ENCODE measurements around the gene C1D. TPM values are rescaled to one million over a fixed set of nuclear protein-coding genes. Genes with fewer than 3 reads are reported as not detected.
"Not testable (repeated sequence)": the region's sequence is repeated elsewhere in the genome, so short reads cannot be mapped to it uniquely, and the experiment has no call there.

Gene C1D
- total and polyA plus RNA-seq, 2 donors = 31.2 to 42.6 TPM

GRCh38 chr2:68089961-68090360, 27.2 kb upstream of the C1D start:
- H3K4me3 ChIP-seq (ENCODE audit: low read depth, low read length) = no peak overlapping the region

DNA sequence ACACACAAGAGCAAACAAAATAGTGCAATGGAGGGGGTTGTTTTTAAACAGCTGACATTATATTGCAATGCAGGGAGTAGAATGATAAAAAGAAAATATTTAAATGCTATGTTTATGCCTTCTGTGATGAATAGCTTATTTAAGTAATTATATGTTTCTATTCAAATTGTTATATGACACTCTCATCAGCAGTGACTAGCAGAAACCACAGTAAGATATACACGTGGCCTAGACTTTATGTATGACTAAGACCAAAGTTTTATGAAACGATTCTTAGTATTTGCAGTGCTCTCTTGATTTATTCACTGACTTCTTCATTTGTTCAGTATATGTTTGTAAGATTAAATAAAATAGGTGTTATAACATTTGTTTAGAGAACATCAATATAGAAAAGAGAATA, 26.1 kb upstream of the C1D start:
- Histone ChIP-seq H3K36me3 (ENCODE audit: insufficient read depth) (no peaks in the 10 kb centered on the region), H3K27ac (ENCODE audit: low read depth) (no peak overlapping the region), H3K4me1 (ENCODE audit: insufficient read depth) (no peaks in the 10 kb centered on the region), H3K4me3 (ENCODE audit: low read depth, low read length) (no peak overlapping the region)
- no peak for DNase-seq (ENCODE audit: extremely low spot score)
- 76% methylated on average over 2 of the region's 2 CpGs for WGBS

More at GRCh38 chr2:68089961-68090360, 27.2 kb upstream of the C1D start:
- DNase-seq (ENCODE audit: extremely low spot score) = no peak
- Histone ChIP-seq H3K36me3 (ENCODE audit: insufficient read depth) (no peaks in the 10 kb centered on the region), H3K27ac (ENCODE audit: low read depth) (no peak overlapping the region), H3K4me1 (ENCODE audit: insufficient read depth) (no peaks in the 10 kb centered on the region)
- 88% methylated on average over 1 of the region's 1 CpG for WGBS

DNA sequence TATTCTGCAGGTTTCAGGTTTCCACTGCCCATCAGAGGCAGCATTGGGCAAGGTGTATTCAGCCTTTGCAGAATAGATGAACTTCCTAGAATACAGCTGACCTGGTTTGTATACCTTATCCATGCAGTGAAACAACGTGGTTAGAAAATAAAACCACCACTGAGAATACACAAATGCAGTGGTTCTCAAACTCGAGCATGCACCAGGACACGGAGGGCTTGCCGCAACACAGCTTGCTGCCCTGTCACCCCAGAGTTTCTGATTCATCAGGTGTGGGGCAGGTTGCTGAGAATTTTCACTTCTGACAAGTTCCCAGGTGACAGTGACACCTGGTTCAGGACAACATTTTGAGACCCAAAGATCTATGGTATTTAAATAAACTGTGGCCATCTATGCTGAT, 23.4 kb upstream of the C1D start:
- H3K36me3 ChIP-seq (ENCODE audit: insufficient read depth) = no peaks in the 10 kb centered on the region
- WGBS = 81% methylated on average over 4 of the region's 4 CpGs
- DNase-seq (ENCODE audit: extremely low spot score) = no peak
- H3K27ac ChIP-seq (ENCODE audit: low read depth) = no peak overlapping the region
- H3K4me3 ChIP-seq (ENCODE audit: low read depth, low read length) = no peak overlapping the region
- no peaks in the 10 kb centered on the region for H3K4me1 ChIP-seq (ENCODE audit: insufficient read depth)

DNA sequence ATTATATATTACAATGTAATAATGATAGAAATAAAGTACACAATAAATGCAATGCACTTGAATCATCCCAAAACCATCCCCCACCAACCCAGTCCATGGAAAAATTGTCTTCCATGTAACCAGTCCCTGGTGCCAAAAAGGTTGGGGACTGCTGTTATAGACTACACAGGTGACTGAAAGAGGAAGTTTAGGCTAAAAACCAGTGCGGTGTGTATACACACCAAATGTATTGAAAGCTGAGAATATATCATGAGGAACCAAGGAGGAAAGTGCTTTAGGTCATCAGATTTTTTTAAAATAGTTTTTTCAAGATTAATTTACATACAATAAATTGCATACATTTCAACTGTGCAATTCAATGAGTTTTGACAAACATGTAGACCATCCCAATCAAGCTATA, 20.5 kb upstream of the C1D start:
- whole genome bisulfite sequencing = 95% methylated on average over 1 of the region's 1 CpG
- H3K27ac ChIP-seq (ENCODE audit: low read depth) = no peak overlapping the region
- no peak overlapping the region for H3K4me3 ChIP-seq (ENCODE audit: low read depth, low read length)
- H3K36me3 ChIP-seq (ENCODE audit: insufficient read depth) = no peaks in the 10 kb centered on the region
- H3K4me1 ChIP-seq (ENCODE audit: insufficient read depth) = no peaks in the 10 kb centered on the region
- DNase-seq (ENCODE audit: extremely low spot score) = no peak

DNA sequence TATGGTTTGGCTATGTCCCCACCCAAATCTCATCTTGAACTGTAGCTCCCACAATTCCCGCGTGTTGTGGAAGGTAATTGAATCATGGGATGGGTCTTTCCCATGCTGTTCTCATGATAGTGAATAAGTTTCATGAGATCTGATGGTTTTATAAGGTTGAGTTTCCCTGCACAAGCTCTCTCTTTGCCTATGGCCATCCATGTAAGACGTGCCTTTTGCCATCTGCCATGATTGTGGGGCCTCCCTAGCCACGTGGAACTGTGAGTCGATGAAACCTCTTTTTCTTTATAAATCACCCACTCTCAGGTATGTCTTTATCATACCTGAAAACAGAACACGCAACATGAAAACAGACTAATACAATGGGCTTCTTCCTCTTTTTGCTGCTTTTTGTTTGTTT, 11.2 kb upstream of the C1D start:
- H3K4me3 ChIP-seq (ENCODE audit: low read depth, low read length) = no peak overlapping the region
- 87% methylated on average over 6 of the region's 6 CpGs for WGBS
- no peak overlapping the region for H3K27ac ChIP-seq (ENCODE audit: low read depth)
- H3K4me1 ChIP-seq (ENCODE audit: insufficient read depth) = no peaks in the 10 kb centered on the region
- no peak for DNase-seq (ENCODE audit: extremely low spot score)
- H3K36me3 ChIP-seq (ENCODE audit: insufficient read depth) = no peaks in the 10 kb centered on the region

DNA sequence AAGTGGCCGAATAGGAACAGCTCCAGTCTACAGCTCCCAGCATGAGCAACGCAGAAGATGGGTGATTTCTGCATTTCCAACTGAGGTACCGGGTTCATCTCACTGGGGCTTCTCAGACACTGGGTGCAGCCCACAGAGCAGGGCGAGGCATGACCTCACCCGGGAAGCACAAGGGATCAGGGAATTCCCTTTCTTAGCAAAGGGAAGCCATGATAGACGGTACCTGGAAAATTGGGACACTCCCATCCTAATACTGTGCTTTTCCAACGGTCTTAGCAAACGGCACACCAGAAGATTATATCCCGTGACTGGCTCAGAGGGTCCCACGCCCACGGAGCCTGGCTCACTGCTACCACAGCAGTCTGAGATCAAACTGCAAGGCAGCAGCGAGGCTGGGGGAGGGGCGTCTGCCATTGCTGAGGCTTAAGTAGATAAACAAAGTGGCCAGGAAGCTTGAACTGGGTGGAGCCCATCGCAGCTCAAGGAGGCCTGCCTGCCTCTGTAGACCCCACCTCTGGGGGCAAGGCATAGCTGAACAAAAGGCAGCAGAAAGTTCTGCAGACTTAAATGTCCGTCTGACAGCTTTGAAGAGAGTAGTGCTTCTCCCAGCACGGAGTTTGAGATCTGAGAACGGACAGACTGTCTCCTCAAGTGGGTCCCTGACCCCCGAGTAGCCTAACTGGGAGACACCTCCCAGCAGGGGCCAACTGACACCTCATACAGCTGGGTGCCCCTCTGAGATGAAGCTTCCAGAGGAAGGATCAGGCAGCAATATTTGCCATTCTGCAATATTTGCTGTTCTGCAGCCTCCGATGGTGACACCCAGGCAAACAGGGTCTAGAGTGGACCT, 1.2 kb upstream of the C1D start:
- WGBS = 62% methylated on average over 19 of the region's 19 CpGs
- H3K27ac ChIP-seq (ENCODE audit: low read depth); H3K4me3 ChIP-seq (ENCODE audit: low read depth, low read length); DNase-seq (ENCODE audit: extremely low spot score); H3K4me1 ChIP-seq (ENCODE audit: insufficient read depth); H3K36me3 ChIP-seq (ENCODE audit: insufficient read depth): not testable (repeated sequence)

GRCh38 chr2:68060652-68061051, 2.2 kb downstream of the C1D start:
- Histone ChIP-seq H3K4me3 (ENCODE audit: low read depth, low read length) (no peak overlapping the region), H3K4me1 (ENCODE audit: insufficient read depth) (no peaks in the 10 kb centered on the region), H3K36me3 (ENCODE audit: insufficient read depth) (no peaks in the 10 kb centered on the region), H3K27ac (ENCODE audit: low read depth) (no peak overlapping the region)
- WGBS = 76% methylated on average over 5 of the region's 5 CpGs
- DNase-seq (ENCODE audit: extremely low spot score) = no peak

DNA sequence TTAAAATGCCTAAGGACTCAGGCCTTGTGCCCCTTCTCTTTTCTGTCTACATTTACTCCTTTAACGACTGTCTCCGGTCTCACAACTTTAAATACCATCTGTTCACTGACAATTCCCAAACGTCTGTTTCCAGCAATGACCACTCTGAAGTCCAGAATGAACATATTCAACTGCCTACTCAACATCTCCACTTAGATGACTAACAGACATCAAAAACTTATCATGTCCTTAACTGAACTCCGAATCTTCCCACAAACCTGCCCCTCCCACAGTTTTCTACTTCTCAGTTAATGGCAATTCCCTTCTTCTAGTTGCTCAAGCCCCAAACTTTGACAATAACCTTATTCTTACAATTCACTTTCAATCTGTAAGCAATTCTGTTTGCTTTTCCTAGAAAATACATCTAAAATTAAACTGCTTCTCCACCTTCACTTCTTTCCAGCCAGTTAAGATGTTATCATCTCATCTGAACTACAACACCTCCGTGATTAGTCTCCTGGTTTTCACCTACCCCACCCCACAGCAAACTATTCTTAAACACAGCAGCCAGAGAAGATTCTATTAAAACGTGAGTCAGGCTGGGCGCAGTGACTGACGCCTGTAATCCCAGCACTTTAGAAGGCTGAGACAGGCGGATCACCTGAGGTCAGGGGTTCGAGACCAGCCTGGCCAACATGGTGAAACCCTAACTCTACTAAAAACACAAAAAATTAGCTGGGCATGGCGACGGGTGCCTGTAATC, 2.8 kb downstream of the C1D start:
- WGBS = 79% methylated on average over 12 of the region's 12 CpGs

GRCh38 chr2:68057658-68058396, 5.0 kb downstream of the C1D start:
- H3K4me1 ChIP-seq (ENCODE audit: insufficient read depth) = no peaks in the 10 kb centered on the region
- no peak for DNase-seq (ENCODE audit: extremely low spot score)
- no peak overlapping the region for H3K4me3 ChIP-seq (ENCODE audit: low read depth, low read length)
- no peaks in the 10 kb centered on the region for H3K36me3 ChIP-seq (ENCODE audit: insufficient read depth)
- H3K27ac ChIP-seq (ENCODE audit: low read depth) = no peak overlapping the region
- 91% methylated on average over 3 of the region's 3 CpGs for WGBS

More for the DNA sequence above, 2.8 kb downstream of the C1D start:
- Histone ChIP-seq H3K4me1 (ENCODE audit: insufficient read depth) (no peaks in the 10 kb centered on the region), H3K4me3 (ENCODE audit: low read depth, low read length) (no peak overlapping the region), H3K27ac (ENCODE audit: low read depth) (no peak overlapping the region), H3K36me3 (ENCODE audit: insufficient read depth) (no peaks in the 10 kb centered on the region)
- DNase-seq (ENCODE audit: extremely low spot score) = no peak

- DNase-seq (ENCODE audit: extremely low spot score) = no peak
- WGBS = 87% methylated on average over 6 of the region's 6 CpGs
- H3K4me3 ChIP-seq (ENCODE audit: low read depth, low read length) = no peak overlapping the region
- H3K27ac ChIP-seq (ENCODE audit: low read depth) = no peak overlapping the region
- peaks cover 1% of the 10 kb centered on the region for H3K4me1 ChIP-seq (ENCODE audit: insufficient read depth)
- no peaks in the 10 kb centered on the region for H3K36me3 ChIP-seq (ENCODE audit: insufficient read depth)
Measured at GRCh38 chr2:68052717-68053422, 9.9 kb downstream of the C1D start.

DNA sequence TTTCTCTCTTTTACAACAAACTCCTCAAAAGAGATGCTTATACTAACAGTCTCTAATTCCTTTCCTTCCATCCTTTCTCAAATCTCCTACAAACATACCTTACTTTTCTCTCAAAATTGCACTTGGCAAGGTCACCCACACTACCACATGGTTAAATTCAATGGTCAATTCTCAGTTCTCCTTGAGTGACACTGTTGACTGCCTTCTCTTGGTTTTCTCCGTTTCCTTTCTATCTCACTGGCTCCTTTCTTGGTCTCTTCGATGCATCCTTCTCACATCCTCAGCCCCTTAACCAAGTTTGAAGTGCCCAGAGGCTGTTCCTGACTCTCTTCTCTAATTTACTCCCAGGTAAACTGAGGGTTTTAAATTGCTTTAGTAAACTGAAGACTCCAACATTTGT, 12.5 kb downstream of the C1D start:
- Histone ChIP-seq H3K4me1 (ENCODE audit: insufficient read depth) (peaks cover 1% of the 10 kb centered on the region), H3K4me3 (ENCODE audit: low read depth, low read length) (no peak overlapping the region), H3K36me3 (ENCODE audit: insufficient read depth) (no peaks in the 10 kb centered on the region), H3K27ac (ENCODE audit: low read depth) (no peak overlapping the region)
- WGBS = 91% methylated on average over 2 of the region's 2 CpGs
- no peak for DNase-seq (ENCODE audit: extremely low spot score)

DNA sequence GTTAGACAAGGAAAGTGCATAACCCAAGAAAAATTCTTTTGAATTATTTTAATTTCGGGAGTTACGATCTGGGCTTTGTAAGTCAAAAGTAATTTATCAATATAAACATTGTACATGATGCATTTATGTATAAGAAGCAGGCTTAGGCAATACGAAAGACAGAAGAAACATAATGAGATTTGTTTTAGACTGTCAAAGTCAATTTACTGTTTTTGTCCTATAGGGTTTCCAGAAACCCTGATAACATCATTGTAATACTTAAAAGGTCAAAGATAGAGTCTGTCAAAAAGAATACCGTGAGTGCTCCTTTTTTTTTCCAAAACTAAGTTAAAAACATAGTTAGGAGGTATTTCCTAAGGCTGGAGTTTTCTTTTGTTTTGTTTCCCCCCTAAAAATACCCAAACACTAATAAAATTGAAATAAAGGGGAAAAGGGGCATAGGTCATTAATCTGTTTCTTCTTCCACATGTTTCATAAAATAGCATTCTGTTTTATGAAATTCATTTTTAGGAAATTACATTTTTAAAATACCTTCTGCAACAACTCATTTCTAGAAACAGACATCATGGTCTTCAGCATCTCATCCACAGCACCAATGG, 16.1 kb downstream of the C1D start:
- 64% methylated on average over 4 of the region's 4 CpGs for WGBS
- Histone ChIP-seq H3K4me3 (ENCODE audit: low read depth, low read length) (no peak overlapping the region), H3K27ac (ENCODE audit: low read depth) (no peak overlapping the region), H3K4me1 (ENCODE audit: insufficient read depth) (peaks cover 1% of the 10 kb centered on the region), H3K36me3 (ENCODE audit: insufficient read depth) (no peaks in the 10 kb centered on the region)
- no peak for DNase-seq (ENCODE audit: extremely low spot score)

DNA sequence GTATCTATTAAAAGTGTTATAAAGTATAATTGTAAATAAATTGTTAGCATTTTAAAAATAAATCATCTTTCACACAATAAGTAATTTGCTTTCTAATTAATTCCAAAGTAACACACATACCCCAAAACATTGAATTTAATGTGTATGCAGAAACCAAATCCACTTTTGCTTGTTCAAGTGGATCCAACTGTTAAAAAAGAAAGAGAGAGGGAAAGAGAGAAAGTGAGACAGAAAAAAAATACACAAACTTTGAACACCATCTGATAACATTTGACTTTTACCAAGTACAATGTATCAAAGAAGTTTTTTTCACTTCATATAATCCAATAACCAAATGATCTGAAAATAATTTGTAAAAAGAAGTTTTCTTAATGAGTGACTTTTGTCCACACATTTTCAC, 16.6 kb downstream of the C1D start:
- H3K27ac ChIP-seq (ENCODE audit: low read depth) = no peak overlapping the region
- DNase-seq (ENCODE audit: extremely low spot score) = no peak
- H3K4me1 ChIP-seq (ENCODE audit: insufficient read depth) = no peaks in the 10 kb centered on the region

More for the DNA sequence above, 16.6 kb downstream of the C1D start:
- Histone ChIP-seq H3K4me3 (ENCODE audit: low read depth, low read length) (no peak overlapping the region), H3K36me3 (ENCODE audit: insufficient read depth) (no peaks in the 10 kb centered on the region)

Measured in urinary bladder (tissue), 4 donors.